Heart left ventricle (tissue), 16 donors: Measurements from ENCODE around the gene SUPT4H1. TPM values are rescaled to one million over a fixed set of nuclear protein-coding genes. Genes with fewer than 3 reads are reported as not detected.
"Not testable (repeated sequence)": the region's sequence is repeated elsewhere in the genome, so short reads cannot be mapped to it uniquely, and the experiment has no call there.

Source experiments
- ATAC-seq, 4 donors: fragments of 200-7000 bp; cut with Tn5 transposase; one replicate each; pipeline ENCODE4 v1.9.1; 2020 to 2022; ENCODE audit warnings: moderate library complexity in 4 of 4, mild to moderate bottlenecking in 3 of 4, moderate number of reproducible peaks in 1 of 4
- DNase-seq, 5 donors: peaks; one replicate each; pipeline ENCODE4 v3.0.0-alpha.2; 2020
- H3K27ac ChIP-seq, 12 donors: fragments of 200-600 bp; sonication (generic) in 4 of 12; one replicate each; pipeline versions ENCODE4 v1.5.0 to v1.8.0; 2016 to 2022; ENCODE audit warnings: mild to moderate bottlenecking in 2 of 12
- H3K27me3 ChIP-seq, 9 donors: fragments of 200-600 bp; sonication (generic) in 2 of 9; one replicate each; pipeline versions ENCODE4 v1.5.1 to v1.8.0; 2016 to 2022; ENCODE audit warnings: mild to moderate bottlenecking in 3 of 9
- H3K36me3 ChIP-seq, 9 donors: fragments of 200-600 bp; sonication (generic) in 2 of 9; one replicate each; pipeline versions ENCODE4 v1.5.0 to v1.8.0; 2018 to 2022; ENCODE audit warnings: mild to moderate bottlenecking in 2 of 9
- H3K4me1 ChIP-seq, 12 donors: fragments of 200-600 bp; sonication (generic) in 4 of 12; one replicate each; pipeline versions ENCODE4 v1.5.0 to v1.8.0; 2016 to 2022; ENCODE audit warnings: mild to moderate bottlenecking in 3 of 12
- H3K4me3 ChIP-seq, 12 donors: fragments of 200-600 bp; sonication (generic) in 4 of 12; one replicate each; pipeline versions ENCODE4 v1.5.0 to v1.8.0; 2017 to 2022; ENCODE audit warnings: mild to moderate bottlenecking in 9 of 12, moderate library complexity in 4 of 12
- H3K9me3 ChIP-seq, 12 donors: fragments of 200-600 bp; sonication (generic) in 4 of 12; one replicate each; pipeline versions ENCODE4 v1.5.0 to v1.8.0; 2016 to 2022; ENCODE audit warnings: mild to moderate bottlenecking in 1 of 12
- CTCF ChIP-seq, 12 donors: fragments of 200-600 bp; sonication (generic) in 4 of 12; IDR thresholded peaks; one replicate each; pipeline versions ENCODE4 v1.5.0 to v1.8.0; 2018 to 2022; ENCODE audit warnings: antibody characterized with exemption in 12 of 12, mild to moderate bottlenecking in 5 of 12
- POLR2A ChIP-seq, 2 donors: fragments of 450-650 bp; IDR thresholded peaks; one replicate each; pipeline ENCODE4 v1.6.1; 2017; ENCODE audit warnings: antibody characterized with exemption in 2 of 2, mild to moderate bottlenecking in 2 of 2, moderate library complexity in 2 of 2
- WGBS, 4 donors: extraction: QIAGEN DNeasy Blood & Tissue Kit in 2 of 4; methylation state at CpG; one replicate each; pipeline versions ENCODE4 v1.1.5 to v1.1.7; 2013 to 2018; 5-methylcytosine and 5-hydroxymethylcytosine counted together
- intact Hi-C, 10 donors: fragments of 100-400 bp; cut with DNase I; formaldehyde crosslinking; loops; one replicate each; pipeline versions ENCODE4 v1.11.1 to v1.14.2; 2022
- polyA plus RNA-seq, 2 donors: library from polyadenylated mRNA; stranded (reverse); fragments of 200-250 nt; gene quantifications; one replicate each; pipeline ENCODE4 v1.2.3, GENCODE V29; 2013
- total RNA-seq, 9 donors: library from RNA; depleted of rRNA in 2 of 9; stranded (reverse); fragments of >200 nt in 2 of 9; fragmentation: NEBNext Ultra II Directional in 3 of 9; extraction: Animal tissue kit (Norgen Biotek cat#: 25700) in 3 of 9; gene quantifications; one replicate each; pipeline versions ENCODE4 v1.1.0 to v1.2.4, GENCODE V29; 2016 to 2023
- donor health status: ischemic (EF 13 %, LVEDD 7.1; RV severe dilation, severe dysfunction).
- donor health status: healthy with polysubstance abuse.
- donor health status: DM: no; HTN: yes; CAD: no.
- donor health status: DM: no; HTN: no; CAD: no.
- donor health status: ischemic (EF 25% LVEDD 6.9; RV normal size, moderate dysfunction).
- donor health status: ischemic (EF 25% LVEDD 5.7; RV mildly dilated, moderate dysfunction).
- donor health status: healthy.
- donor health status: DM: yes; HTN: yes; CAD: no.
- donor health status: ischemic (EF 35%, LVEDD 5.7; RV mildly dilated, moderate dysfunction).
- donor health status: nonischemic (EF 11% LVEDD 7.7; RV severe dilation, severe dysfunction).
- donor health status: DM: yes; HTN: yes; CAD: no.
- donor health status: PGD.
- donor health status: ischemic (EF 29% LVEDD 5.4; RV normal size, mild dysfunction).
- donor health status: nonischemic (EF 23%, LVEDD 6.1; RV moderate dilation, normal function).

SUPT4H1 gene
- total and polyA plus RNA-seq, 11 donors, result 44.1 to 92.7 (median 58.0) TPM

- no peaks in the 10 kb centered on the region for H3K4me1 ChIP-seq
- no peaks in the 10 kb centered on the region for H3K36me3 ChIP-seq
- ATAC-seq (no peak), DNase-seq (no peak)
- H3K27me3 ChIP-seq, result peaks cover 0 to 14% (median 0%) of the 10 kb centered on the region in 9 donors
- 48 to 57% (median 49%) methylated on average over 3 of the region's 3 CpGs for WGBS, 4 donors
- TF ChIP-seq POLR2A (IDR thresholded peaks at IDR 0.05) (no peak), CTCF (IDR thresholded peaks at IDR 0.05) (no peak)
- intact Hi-C loops, result no loop called here
- no peak overlapping the region for H3K27ac ChIP-seq
- no peak overlapping the region for H3K4me3 ChIP-seq
- H3K9me3 ChIP-seq, result no peaks in the 10 kb centered on the region
Observed at GRCh38 chr17:58398574-58399266, 46.7 kb upstream of the SUPT4H1 start.

DNA sequence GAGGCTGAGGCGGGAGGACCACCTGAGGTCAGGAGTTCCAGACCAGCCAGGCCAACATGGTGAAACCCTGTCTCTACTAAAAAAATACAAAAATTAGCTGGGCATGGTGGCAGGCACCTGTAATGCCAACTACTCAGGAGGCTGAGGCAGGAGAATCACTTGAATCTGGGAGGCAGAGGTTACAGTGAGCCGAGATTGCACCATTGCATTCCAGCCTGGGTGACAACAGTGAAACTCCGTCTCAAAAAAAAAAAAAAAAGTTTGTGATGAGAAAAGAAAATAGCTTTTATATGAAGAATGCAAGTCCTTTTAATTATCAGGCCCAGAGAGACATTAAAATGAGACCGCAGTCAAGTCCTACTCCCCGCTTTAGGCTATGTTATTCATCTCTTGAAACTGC, 45.4 kb upstream of the SUPT4H1 start:
- DNase-seq, H3K4me3 ChIP-seq, H3K9me3 ChIP-seq, H3K4me1 ChIP-seq, H3K27ac ChIP-seq, H3K36me3 ChIP-seq, ATAC-seq, intact Hi-C loops: not testable (repeated sequence)
- peaks cover 0 to 15% (median 0%) of the 10 kb centered on the region in 9 donors for H3K27me3 ChIP-seq
- WGBS, 4 donors, result 89 to 95% (median 92%) methylated on average over 5 of the region's 5 CpGs

DNA sequence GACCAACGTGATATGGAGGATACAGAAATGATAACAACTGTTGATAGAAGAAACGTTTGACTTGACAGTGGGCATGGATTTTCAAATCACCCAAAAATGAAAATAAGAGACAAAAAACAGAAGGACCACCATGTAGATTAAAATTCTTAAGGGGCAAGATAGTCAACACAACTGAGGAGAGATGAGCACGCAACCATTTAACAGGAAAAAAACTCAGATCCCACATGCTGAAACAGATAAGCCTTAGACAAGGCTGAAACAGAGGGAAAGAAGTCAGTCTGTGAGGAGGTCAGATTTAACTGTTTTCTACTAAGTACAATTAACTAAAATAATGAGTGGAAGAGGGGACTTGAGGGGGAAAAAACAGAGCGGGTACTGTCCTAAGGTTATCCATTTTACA, 44.2 kb upstream of the SUPT4H1 start:
- no peak overlapping the region for H3K27ac ChIP-seq
- no peak for TF ChIP-seq CTCF (IDR thresholded peaks at IDR 0.05)
- no peak for TF ChIP-seq POLR2A (IDR thresholded peaks at IDR 0.05)
- H3K4me1 ChIP-seq, result peaks cover 0 to 8% (median 3%) of the 10 kb centered on the region in 12 donors
- no peak for ATAC-seq
- intact Hi-C loops, result no loop called here
- DNase-seq, result no peak
- WGBS, 4 donors, result 38 to 52% (median 48%) methylated on average over 4 of the region's 4 CpGs
- H3K36me3 ChIP-seq, result no peaks in the 10 kb centered on the region
- H3K9me3 ChIP-seq, result no peaks in the 10 kb centered on the region
- H3K4me3 ChIP-seq, result no peak overlapping the region
- peaks cover 0 to 16% (median 0%) of the 10 kb centered on the region in 9 donors for H3K27me3 ChIP-seq

DNA sequence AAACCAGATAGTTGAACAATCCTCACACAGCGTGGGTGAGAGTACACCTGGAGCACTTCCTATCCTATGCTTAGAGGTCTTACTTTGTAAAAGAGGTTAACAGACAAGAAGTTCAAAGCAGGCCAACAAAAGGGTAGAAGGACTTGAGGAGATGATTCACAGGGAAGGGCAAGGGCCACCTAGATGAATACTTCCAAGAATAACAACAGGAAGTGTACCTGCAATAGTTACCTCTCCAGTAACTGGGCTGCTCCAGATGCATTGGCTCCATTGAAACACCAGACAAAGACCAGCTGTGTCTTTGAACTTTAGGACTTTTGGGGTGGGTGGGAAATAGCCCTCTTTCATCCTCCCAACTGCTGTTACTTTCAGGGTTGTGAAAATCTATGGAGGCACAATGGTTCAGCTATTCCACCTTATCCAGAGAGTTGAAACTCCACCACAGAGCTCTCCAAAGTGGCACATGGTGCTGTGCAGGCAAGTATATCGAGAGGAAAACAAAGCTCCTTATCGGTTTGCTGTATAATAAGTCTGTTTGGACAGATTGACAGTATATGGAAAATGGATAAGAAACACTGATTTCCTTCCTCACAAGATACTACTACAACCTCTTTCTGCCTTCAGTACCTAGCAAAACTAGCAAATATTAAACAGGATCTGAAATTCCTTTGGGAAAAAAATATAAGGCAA, 42.7 kb upstream of the SUPT4H1 start:
- peaks cover 0 to 18% (median 0%) of the 10 kb centered on the region in 9 donors for H3K27me3 ChIP-seq
- no peaks in the 10 kb centered on the region for H3K36me3 ChIP-seq
- DNase-seq (no peak), ATAC-seq (no peak)
- H3K9me3 ChIP-seq, result no peaks in the 10 kb centered on the region
- WGBS, 4 donors, result 70 to 78% (median 73%) methylated on average over 3 of the region's 3 CpGs
- no peak overlapping the region for H3K4me3 ChIP-seq
- peaks cover 0 to 10% (median 3%) of the 10 kb centered on the region in 12 donors for H3K4me1 ChIP-seq
- TF ChIP-seq CTCF (IDR thresholded peaks at IDR 0.05) (no peak), POLR2A (IDR thresholded peaks at IDR 0.05) (no peak)
- no peak overlapping the region for H3K27ac ChIP-seq
- intact Hi-C loops, result no loop called here
